NCI-H1417 (cell line): Measurements from ENCODE around the gene PPP1R16B.

Experiments used
- DNase-seq, 3 experiments: peaks; one replicate each; lab custom pipeline; 2025; lab: John Stamatoyannopoulos, UW

Gene PPP1R16B

GRCh38 chr20:38896009-38896594 lies 90.6 kb downstream of the PPP1R16B start:
- DNase-seq, result no peak

DNA sequence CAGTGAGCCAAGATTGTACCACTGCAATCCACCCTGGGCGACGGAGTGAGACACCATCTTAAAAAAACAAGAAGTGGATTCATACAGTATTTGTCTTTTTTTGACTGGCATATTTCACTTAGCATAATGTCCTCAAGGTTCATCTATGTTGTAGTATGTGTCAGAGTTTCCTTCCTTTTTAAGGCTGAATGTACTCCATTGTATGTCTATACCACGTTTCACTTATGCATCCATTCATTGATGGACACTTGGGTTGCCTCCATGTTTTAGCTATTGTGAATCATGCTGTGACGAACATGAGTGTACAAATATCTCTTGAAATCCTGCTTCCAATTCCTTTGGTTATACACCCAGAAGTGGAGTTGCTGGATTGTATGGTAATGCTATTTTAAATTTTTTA lies 91.8 kb downstream of the PPP1R16B start:
- DNase-seq, result no peak

- DNase-seq, result no peak
These were observed 95.1 kb downstream of the PPP1R16B start for GRCh38 chr20:38900606-38901005.

DNA sequence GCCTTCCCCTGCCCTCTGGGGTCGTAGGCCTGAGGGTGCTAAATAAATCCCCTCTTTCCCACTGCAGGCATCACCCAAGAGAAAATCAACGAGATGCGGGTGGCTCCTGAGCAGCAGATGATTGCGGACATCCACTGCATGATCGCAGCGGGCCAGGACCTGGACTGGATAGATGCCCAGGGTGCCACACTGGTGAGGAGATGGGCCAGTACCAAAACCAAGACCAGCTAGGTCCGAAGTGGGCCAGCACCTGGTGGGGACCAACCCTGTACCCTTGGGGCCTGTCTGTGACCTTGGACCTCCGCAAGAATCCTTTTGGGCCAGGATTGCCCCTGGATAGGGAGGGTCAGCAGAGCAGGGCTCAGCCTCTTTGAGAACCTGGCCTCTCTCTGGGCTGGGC lies 97.1 kb downstream of the PPP1R16B start:
- DNase-seq, result no peak

- no peak for DNase-seq
These were observed 97.8 kb downstream of the PPP1R16B start for GRCh38 chr20:38903335-38903734.

DNA sequence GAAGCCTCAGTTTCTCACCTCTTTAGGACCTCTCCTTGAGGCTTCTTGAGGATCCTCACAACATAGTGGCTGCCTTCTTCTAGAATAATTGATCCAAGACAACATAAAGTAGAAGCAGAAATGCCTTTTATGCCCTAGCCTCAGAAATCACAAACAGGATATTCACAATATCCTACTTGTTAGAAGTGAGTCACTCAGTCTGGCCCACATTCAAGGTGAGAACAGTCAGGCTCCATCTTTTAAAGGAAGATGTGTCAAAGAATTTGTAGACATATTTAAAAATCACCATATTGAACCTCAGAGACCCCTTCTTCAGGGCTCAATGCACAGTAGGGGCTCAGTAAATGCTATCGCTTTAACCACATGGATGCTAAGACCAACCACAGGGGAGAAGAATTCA lies 99.9 kb downstream of the PPP1R16B start:
- DNase-seq, result no peak

GRCh38 chr20:38907918-38908677 lies 102.6 kb downstream of the PPP1R16B start:
- no peak for DNase-seq

DNA sequence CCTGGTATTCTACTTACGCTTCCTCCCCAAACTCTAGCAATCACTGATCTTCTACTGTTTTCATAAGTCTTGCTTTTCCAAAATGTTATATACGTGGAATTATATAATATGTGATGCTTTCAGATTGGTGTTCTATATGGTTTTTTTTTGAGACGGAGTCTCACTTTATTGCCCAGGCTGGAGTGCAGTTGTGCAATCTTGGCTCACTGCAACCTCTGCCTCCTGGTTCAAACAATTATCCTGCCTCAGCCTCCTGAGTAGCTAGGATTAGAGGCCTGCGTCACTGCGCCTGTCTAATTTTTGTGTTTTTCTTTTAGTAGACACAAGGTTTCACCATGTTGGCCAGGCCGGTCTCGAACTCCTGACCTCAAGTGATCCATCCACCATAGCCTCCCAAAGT lies 109.9 kb downstream of the PPP1R16B start:
- DNase-seq, result no peak

DNA sequence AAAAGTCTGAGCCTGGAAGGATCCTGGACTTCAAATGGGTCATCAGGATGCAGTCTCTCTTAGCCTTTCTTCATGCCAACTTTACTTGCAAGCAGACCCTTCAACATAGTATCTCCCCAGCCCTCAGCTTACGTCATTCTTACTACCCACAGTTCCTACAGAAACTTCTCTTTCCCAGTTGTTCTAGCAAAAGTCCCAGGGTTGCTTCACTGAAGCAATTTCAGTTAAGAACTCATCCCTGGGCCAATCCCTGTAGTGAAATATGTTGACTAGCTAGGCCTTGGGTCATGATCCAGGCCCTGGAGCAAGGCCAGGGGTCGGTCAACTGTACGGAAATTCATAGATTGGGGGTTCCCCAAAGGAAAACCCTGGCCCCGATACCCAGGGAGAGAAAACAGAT lies 112.2 kb downstream of the PPP1R16B start:
- DNase-seq, result no peak

GRCh38 chr20:38918172-38918571 lies 112.7 kb downstream of the PPP1R16B start:
- DNase-seq, result no peak

- no peak for DNase-seq
These were observed 114.2 kb downstream of the PPP1R16B start for GRCh38 chr20:38919683-38920082.

- DNase-seq, result no peak
These were observed 114.9 kb downstream of the PPP1R16B start for GRCh38 chr20:38920411-38920810.

GRCh38 chr20:38920851-38921250 lies 115.4 kb downstream of the PPP1R16B start:
- DNase-seq, result no peak

- no peak for DNase-seq
These were observed 119.2 kb downstream of the PPP1R16B start for GRCh38 chr20:38924718-38925117.

GRCh38 chr20:38926142-38926933 lies 120.8 kb downstream of the PPP1R16B start, which contains the start of gene FAM83D:
Gene FAM83D (plus strand): TSS chr20:38926417. CDS start chr20:38926443, 26 bp downstream.
- peak; percentile 95 to 98 (median 97) for DNase-seq

DNA sequence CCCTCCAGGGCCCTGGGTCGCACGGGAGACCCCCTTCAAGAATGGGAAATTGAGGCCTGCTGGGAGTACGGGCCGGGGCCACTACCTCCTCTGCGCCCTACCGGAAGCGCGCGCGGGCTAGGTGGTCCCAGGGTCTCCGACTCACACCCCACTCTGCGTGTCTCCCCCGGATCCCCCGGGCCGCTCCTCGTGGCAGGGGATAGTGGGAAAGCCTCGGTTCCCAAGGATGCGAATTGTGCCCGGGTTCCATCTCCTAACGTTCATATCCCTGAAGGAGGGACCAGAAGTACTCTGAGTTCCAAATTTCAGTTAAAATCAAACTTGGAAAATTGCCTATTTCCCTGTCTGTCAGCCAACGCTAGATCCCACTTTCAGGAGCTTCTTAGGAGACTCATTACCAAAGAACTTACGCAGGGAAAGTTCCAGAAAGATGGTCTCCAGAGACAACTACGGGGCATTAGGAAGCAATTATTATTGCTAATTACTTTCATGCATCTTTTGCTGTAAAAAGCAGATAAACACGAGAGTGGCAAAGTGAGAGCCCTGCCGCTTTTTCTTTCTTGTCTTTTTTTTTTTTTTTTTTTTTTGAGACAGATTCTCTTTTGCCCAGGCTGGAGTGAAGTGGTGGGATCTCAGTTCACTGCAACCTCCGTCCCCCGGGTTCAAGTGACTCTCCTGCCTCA lies 121.6 kb downstream of the PPP1R16B start:
- peak in 1 of 3 experiments; percentile 54 for DNase-seq

DNA sequence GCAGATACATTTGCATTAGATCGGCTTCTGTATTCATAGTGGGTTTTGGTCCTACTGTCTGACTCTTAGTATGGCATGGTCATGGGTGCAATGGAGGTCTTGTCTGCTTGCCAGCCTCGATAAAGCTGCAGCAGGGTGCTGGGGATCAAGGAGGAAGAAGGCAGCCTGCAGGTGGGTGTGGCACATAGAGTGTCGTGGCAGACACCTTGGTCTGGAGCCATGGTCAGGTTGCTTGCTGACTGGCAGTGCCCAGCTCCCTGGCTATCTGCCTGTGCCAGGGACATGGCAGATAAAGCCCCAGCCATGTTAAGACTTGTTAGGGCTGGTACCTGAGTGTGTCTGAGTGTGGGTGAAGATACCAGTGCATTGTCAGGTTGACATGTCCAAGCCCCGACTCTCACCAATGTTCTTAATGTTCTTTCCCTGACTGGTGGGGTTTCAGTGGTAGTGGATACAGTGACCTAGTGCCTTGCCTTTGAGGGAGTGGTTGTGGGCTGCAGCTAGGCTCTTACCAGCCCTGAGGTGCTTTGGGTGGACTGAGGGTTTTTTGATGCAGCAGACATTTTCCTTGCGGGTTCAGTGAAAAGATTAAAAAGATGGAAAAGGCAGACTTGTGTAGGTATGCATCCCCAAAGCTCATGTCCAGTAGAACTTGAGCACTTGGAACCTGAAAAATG lies 122.5 kb downstream of the PPP1R16B start:
- DNase-seq, result no peak

- no peak for DNase-seq
These were observed 124.7 kb downstream of the PPP1R16B start for GRCh38 chr20:38930242-38930569.

DNA sequence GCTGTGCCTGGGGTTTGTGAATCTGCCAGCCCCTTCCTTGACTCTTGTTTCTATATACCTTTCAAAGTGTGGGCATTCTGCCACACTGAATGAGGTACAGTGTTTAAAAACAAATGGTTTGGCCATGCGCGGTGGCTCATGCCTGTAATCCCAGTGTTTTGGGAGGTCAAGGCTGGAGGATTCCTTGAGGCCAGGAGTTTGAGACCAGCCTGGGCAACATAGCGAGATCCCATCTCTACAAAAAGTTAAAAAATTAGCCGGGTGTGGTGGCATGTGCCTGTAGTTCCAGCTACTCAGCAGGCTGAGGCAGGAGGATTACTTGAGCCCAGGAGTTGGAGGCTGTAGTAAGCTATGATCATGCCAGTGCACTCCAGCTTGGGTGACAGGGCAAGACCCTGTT lies 126.5 kb downstream of the PPP1R16B start:
- no peak for DNase-seq

- DNase-seq, result no peak
These were observed 127.1 kb downstream of the PPP1R16B start for GRCh38 chr20:38932457-38933120.

- DNase-seq, result no peak
These were observed 129.0 kb downstream of the PPP1R16B start for GRCh38 chr20:38934530-38934929.
